HG03159 (cell line): ENCODE data around the gene LST1.

Experiments used
- ATAC-seq: cut with Tn5 transposase; IDR thresholded peaks from one replicate; pipeline ENCODE4 v1.9.1; 2021; ENCODE audit warnings: mild to moderate bottlenecking, moderate library complexity; ENCODE audit not compliant: unreplicated experiment

Gene LST1

GRCh38 chr6:31619805-31620585 lies 33.9 kb downstream of the LST1 start:
- ATAC-seq, result peak; percentile 78

GRCh38 chr6:31620586-31621319 lies 34.7 kb downstream of the LST1 start, which contains the start of gene PRRC2A:
TSS of gene PRRC2A (plus strand) at chr6:31620715. CDS start at chr6:31622790, 2,075 bp downstream.
- ATAC-seq, result peak; percentile 48

GRCh38 chr6:31621320-31621939 lies 35.4 kb downstream of the LST1 start:
- no peak for ATAC-seq

DNA sequence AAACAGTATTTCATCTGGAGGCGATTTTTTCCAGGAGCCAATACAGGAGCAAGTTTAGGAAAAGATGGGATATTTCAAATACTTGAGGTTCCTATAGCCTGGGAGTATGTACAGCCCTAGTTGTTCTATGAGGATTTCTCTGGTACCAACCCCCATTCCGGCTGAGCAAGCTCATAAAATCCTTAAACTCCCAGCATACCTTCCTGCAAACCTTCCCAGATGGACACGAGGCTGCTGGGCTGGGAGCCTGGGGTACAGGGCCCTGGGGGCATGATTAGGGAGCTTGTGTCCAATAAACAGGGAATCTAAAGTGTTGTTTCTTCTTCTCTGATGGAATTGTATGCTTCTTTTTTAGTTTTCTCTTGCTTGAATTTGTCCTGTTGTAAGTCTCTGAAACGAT lies 35.9 kb downstream of the LST1 start:
- no peak for ATAC-seq

- ATAC-seq, result no peak
These were observed 36.6 kb downstream of the LST1 start for GRCh38 chr6:31622684-31623091.

- ATAC-seq, result no peak
These were observed 38.0 kb downstream of the LST1 start for GRCh38 chr6:31624070-31624469.

DNA sequence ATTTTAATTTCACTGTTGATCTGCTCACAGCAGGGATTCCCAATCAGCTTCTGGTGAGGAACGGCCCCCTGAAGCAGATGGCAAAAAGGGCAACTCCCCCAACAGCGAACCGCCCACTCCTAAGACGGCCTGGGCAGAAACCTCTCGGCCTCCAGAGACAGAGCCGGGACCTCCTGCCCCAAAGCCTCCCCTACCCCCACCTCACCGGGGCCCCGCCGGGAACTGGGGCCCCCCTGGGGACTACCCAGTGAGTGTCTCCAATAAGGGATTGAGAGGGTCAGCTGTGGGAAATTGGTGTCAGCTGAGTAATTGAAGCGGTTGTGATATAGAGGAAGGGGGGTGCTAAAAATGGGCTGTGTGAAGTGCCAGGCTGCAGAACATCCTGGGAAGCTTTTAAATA lies 40.9 kb downstream of the LST1 start:
- no peak for ATAC-seq

DNA sequence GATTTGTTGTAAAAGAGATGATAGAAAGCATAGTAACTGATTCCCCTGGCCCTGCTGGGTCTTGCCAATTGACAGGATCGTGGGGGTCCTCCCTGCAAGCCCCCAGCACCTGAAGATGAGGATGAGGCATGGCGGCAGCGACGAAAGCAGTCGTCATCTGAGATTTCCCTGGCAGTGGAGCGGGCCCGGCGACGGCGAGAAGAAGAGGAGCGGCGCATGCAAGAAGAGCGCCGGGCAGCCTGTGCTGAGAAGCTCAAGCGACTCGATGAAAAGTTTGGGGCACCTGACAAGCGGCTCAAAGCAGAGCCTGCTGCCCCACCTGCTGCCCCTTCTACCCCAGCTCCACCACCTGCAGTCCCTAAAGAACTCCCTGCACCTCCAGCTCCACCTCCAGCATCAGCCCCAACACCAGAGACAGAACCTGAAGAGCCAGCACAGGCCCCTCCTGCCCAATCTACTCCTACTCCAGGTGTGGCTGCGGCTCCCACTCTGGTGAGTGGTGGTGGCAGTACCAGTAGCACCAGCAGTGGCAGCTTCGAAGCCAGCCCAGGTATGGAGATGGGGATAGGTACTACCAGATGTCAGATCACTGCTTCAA lies 41.7 kb downstream of the LST1 start:
- no peak for ATAC-seq

DNA sequence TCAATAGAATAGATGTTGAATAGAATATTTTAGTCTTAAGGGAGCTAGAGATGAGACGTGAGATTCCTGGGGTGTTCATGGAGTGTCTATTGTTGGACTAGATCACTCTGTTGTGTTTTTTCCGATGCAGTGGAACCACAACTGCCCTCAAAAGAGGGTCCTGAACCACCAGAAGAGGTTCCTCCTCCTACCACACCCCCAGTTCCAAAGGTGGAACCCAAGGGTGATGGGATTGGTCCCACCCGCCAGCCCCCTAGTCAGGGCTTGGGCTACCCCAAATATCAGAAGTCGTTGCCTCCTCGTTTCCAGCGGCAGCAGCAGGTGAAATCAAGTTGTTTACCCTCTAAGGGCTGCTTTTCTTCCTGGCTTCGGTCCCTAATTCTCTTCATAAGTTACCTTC lies 42.9 kb downstream of the LST1 start:
- no peak for ATAC-seq

DNA sequence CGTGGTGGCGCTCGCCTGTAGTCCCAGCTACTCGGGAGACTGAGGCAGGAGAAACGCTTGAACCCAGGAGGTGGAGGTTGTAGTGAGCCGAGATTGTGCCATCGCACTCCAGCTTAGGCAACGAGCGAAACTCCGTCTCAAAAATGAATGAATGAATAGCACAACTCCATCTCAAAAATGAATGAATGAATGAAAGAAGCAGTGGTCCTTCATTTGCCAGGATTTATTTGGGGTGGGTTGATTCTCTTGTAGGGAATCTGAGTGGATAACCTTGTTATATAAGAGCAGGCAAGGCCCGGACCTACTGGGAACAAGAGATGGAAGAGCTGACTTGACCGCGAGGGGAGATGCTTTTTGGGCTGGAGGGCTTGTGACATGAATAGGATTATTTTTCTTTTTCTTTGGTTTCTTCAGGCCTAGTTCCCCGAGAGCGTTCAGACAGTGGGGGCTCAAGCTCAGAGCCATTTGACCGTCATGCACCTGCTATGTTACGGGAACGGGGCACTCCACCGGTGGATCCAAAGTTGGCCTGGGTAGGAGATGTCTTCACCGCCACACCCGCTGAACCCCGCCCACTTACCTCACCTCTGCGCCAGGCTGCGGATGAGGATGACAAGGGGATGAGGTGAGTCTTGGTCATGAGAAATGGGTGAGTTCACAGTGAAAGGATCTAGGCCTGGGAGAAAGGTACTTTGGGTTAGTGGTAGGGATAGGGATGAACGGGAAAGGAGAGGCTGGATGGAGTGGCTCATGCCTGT lies 44.3 kb downstream of the LST1 start:
- ATAC-seq, result no peak

DNA sequence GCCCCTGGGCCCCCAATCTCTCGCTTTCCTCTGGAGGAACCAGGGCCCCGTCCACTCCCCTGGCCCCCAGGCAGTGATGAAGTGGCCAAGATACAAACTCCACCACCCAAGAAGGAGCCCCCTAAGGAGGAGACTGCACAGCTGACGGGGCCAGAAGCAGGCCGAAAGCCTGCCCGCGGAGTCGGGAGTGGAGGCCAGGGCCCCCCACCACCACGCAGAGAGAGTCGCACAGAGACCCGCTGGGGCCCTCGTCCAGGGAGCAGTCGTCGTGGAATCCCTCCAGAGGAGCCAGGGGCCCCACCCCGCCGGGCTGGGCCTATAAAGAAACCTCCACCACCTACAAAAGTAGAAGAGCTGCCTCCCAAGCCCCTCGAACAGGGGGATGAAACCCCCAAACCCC lies 45.1 kb downstream of the LST1 start:
- ATAC-seq, result no peak

GRCh38 chr6:31631681-31632278 lies 45.7 kb downstream of the LST1 start:
- no peak for ATAC-seq

DNA sequence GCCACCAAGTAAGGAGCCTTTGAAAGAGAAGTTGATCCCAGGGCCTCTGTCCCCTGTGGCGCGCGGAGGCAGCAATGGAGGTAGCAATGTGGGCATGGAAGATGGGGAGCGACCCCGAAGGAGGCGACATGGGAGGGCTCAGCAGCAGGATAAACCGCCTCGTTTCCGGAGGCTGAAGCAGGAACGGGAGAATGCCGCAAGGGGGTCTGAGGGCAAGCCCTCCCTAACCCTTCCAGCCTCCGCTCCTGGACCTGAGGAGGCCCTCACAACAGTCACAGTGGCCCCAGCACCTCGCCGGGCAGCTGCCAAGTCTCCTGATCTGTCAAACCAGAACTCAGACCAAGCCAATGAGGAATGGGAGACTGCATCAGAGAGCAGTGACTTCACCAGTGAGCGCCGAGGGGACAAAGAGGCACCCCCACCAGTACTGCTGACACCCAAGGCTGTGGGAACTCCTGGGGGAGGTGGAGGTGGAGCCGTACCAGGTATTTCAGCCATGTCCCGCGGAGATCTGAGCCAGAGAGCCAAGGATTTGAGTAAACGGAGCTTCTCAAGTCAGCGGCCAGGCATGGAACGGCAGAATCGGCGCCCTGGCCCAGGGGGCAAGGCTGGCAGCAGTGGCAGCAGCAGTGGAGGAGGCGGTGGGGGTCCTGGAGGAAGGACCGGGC lies 46.3 kb downstream of the LST1 start:
- ATAC-seq, result no peak

GRCh38 chr6:31633447-31633846 lies 47.4 kb downstream of the LST1 start:
- ATAC-seq, result no peak

GRCh38 chr6:31634131-31634530 lies 48.1 kb downstream of the LST1 start:
- no peak for ATAC-seq

DNA sequence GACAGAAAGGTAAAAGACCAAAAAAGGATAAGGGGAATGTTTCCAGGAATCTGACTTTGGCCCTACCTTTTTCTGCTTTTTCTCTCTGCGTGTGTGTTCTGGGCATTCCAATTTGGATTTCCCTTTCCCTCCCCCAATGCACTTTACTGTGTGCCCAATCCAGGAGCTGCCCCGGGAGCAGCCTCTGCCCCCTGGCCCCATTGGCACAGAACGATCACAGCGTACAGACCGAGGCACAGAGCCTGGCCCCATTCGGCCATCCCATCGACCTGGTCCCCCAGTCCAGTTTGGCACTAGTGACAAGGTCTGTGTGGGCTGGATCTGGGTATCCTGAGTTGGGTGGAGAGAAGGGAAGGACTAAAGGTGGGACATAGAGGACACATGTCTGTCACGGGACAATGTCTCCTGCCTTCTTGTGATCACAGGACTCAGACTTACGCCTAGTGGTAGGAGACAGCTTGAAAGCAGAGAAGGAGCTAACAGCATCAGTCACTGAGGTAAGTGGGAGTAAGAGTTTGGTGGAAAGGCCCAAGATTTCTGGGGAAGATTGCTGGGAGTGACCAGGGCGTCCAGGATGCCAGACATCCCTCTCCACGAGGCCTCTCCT lies 49.0 kb downstream of the LST1 start:
- ATAC-seq, result no peak

DNA sequence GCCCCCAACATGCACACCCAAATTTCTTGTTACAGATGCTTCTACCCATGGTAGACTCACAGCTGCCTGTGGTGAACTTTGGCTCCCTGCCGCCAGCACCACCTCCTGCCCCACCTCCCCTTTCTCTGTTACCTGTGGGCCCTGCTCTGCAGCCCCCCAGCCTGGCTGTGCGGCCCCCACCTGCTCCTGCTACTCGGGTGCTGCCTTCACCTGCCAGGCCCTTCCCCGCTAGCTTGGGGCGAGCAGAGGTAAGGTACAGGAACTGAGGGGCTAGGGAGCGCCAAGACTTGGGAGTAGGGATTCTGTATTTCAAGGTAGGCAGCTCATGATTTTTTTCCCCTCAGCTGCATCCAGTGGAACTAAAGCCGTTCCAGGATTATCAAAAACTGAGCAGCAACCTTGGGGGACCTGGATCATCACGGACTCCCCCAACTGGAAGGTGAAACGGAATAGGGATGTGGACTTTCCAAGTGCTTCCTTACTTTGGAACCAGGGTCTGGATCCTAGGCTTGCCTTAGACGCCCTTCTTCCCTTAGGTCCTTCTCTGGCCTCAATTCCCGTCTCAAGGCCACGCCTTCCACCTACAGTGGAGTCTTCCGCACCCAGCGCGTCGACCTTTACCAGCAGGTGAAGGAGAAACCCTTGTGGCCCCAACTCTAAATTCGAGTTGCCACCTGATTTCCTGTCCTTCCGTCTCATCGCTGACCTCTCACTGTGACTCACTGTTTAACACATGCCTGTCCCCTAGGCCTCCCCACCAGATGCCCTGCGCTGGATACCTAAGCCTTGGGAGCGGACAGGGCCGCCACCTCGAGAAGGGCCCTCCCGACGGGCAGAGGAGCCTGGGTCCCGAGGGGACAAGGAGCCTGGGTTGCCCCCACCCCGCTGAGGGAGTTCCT lies 50.9 kb downstream of the LST1 start:
- no peak for ATAC-seq
